K562 (cell line): Measurements from ENCODE around the gene CLCN1. TPM values are rescaled to one million over a fixed set of nuclear protein-coding genes. Genes with fewer than 3 reads are reported as not detected.

Experiments
- ATF1 ChIP-seq, 2 experiments: fragments of 450-650 bp in 1 of 2; IDR thresholded peaks; 2 replicates each; pipeline ENCODE4 v1.6.1; 2016; ENCODE audit warnings: missing compliant biosample characterization in 1 of 2, missing genetic modification characterization in 1 of 2
- CCAR2 ChIP-seq: fragments of 200-400 bp; formaldehyde crosslinking; IDR thresholded peaks from 2 replicates; pipeline ENCODE4 v1.6.1; 2017; ENCODE audit warnings: mild to moderate bottlenecking, low read depth, low read length
- CEBPB ChIP-seq: fragments of 450-650 bp; IDR thresholded peaks from 2 replicates; pipeline ENCODE4 v1.6.1; 2016; ENCODE audit warnings: missing genetic modification characterization, missing compliant biosample characterization
- CREM ChIP-seq: IDR thresholded peaks from 2 replicates; pipeline ENCODE4 v1.6.1; 2014; ENCODE audit warnings: antibody characterized with exemption, low read depth
- ELF1 ChIP-seq: fragments of 200-800 bp; sonication (Bioruptor generic); IDR thresholded peaks from 2 replicates; pipeline ENCODE4 v1.6.1; 2016; ENCODE audit warnings: missing genetic modification characterization, missing compliant biosample characterization
- LCOR ChIP-seq: sonication (generic); formaldehyde crosslinking; IDR thresholded peaks from 2 replicates; pipeline ENCODE4 v1.8.0; 2022; ENCODE audit warnings: mild to moderate bottlenecking, missing genetic modification reagents
- MTA3 ChIP-seq: fragments of 450-650 bp; formaldehyde crosslinking; IDR thresholded peaks from 2 replicates; pipeline ENCODE4 v1.6.1; 2017; ENCODE audit warnings: mild to moderate bottlenecking, borderline replicate concordance
- NCOA4 ChIP-seq: fragments of 450-650 bp; IDR thresholded peaks from 2 replicates; pipeline ENCODE4 v1.6.1; 2018; ENCODE audit warnings: mild to moderate bottlenecking; ENCODE audit not compliant: partially characterized antibody
- NFIC ChIP-seq: fragments of 450-650 bp; IDR thresholded peaks from 2 replicates; pipeline ENCODE4 v1.6.1; 2017; ENCODE audit warnings: mild to moderate bottlenecking, inconsistent platforms
- POLR2AphosphoS5 ChIP-seq: IDR thresholded peaks from 2 replicates; pipeline ENCODE4 v1.6.1; 2011; ENCODE audit warnings: mild to moderate bottlenecking, low read depth, low read length, moderate library complexity; ENCODE audit not compliant: control insufficient read depth, insufficient read depth
- RAD21 ChIP-seq, 2 experiments: fragments of 250-450 bp in 1 of 2; fragments of 450-650 bp in 1 of 2; sonication (Bioruptor Pico) in 1 of 2; formaldehyde crosslinking in 1 of 2; IDR thresholded peaks in 1 of 2; conservative IDR thresholded peaks in 1 of 2; 2 replicates each; pipeline versions ENCODE4 v1.4.0 to v1.8.0; 2020 to 2022; ENCODE audit warnings: mild to moderate bottlenecking in 2 of 2, moderate library complexity in 1 of 2
- ZKSCAN1 ChIP-seq: fragments of 150-350 bp; IDR thresholded peaks from 2 replicates; pipeline ENCODE4 v1.6.1; 2016; ENCODE audit warnings: low read depth, low read length
- ZNF431 ChIP-seq: sonication (generic); formaldehyde crosslinking; IDR thresholded peaks from 2 replicates; pipeline ENCODE4 v1.8.0; 2022; ENCODE audit warnings: mild to moderate bottlenecking, missing genetic modification reagents
- polyA plus RNA-seq, 8 experiments: library from polyadenylated mRNA; depleted of rRNA in 4 of 8; stranded (reverse) in 5 of 8; unstranded in 3 of 8; fragments of >200 nt; fragmentation: Nextera tagmentation in 2 of 8; fragmentation: Illumina TruSeq in 1 of 8; extraction: Ambion mirVana in 2 of 8; extraction: Trizol in 1 of 8; gene quantifications; 2 replicates each; pipeline versions ENCODE4 v1.2.1 to v1.2.3, GENCODE V29; 2011 to 2014; ENCODE audit warnings: inconsistent platforms in 1 of 8, missing spikeins in 1 of 8
- total RNA-seq, 7 experiments: library from RNA; depleted of rRNA in 6 of 7; stranded (reverse); fragments of >200 nt in 6 of 7; fragmentation: Illumina TruSeq in 2 of 7; extraction: Trizol in 2 of 7; gene quantifications; 2 replicates each; pipeline versions ENCODE4 v1.2.1 to v1.2.3, GENCODE V29; 2011 to 2021; ENCODE audit warnings: low replicate concordance in 1 of 7
- TF ChIP-seq, protein P1 (sequence below): fragments of 450-650 bp; formaldehyde crosslinking; IDR thresholded peaks from 2 replicates; pipeline ENCODE4 v1.4.0; 2020; ENCODE audit warnings: mild to moderate bottlenecking, moderate library complexity
- TF ChIP-seq, protein P2 (sequence below): IDR thresholded peaks from 2 replicates; pipeline ENCODE4 v1.6.1; 2011; ENCODE audit warnings: borderline replicate concordance, low read depth, mild to moderate bottlenecking, moderate library complexity, low read length; ENCODE audit not compliant: insufficient read depth, poor library complexity, severe bottlenecking

The CLCN1 gene
- total and polyA plus RNA-seq, 9 of the 15 experiments (the other 6 are each of a cell fraction or from before 2014, with no cell fraction given): 0.01 to 0.11 (median 0.04) TPM; not detected in 4

- TF ChIP-seq POLR2AphosphoS5 (peak; percentile 37; the same call in 1 of the 2 replicates), NCOA4 (no peak), ZKSCAN1 (peak; percentile 29; the same call in 1 of the 2 replicates), CCAR2 (no peak), CREM (peak; percentile 56; the same call in 1 of the 2 replicates), LCOR (CRISPR knock-in tag) (no peak), MTA3 (0 out of 2 replicates have a peak, but pooled peaks have one; percentile 48), NFIC (peak; percentile 71), RAD21 (CRISPR knock-in tag; conservative IDR thresholded peaks at IDR 0.05 in 1 of 2, IDR thresholded peaks at IDR 0.05 in 1 of 2) (peak; percentile 73 to 84), CEBPB (tag) (no peak), ATF1 (CRISPR knock-in tag; IDR thresholded peaks at IDR 0.05) (no peak), ATF1 (tag; IDR thresholded peaks at IDR 0.05) (0 out of 2 replicates have a peak, but pooled peaks have one; percentile 14), ELF1 (no peak), ZNF431 (CRISPR knock-in tag) (no peak)
- TF ChIP-seq, protein P1, sequence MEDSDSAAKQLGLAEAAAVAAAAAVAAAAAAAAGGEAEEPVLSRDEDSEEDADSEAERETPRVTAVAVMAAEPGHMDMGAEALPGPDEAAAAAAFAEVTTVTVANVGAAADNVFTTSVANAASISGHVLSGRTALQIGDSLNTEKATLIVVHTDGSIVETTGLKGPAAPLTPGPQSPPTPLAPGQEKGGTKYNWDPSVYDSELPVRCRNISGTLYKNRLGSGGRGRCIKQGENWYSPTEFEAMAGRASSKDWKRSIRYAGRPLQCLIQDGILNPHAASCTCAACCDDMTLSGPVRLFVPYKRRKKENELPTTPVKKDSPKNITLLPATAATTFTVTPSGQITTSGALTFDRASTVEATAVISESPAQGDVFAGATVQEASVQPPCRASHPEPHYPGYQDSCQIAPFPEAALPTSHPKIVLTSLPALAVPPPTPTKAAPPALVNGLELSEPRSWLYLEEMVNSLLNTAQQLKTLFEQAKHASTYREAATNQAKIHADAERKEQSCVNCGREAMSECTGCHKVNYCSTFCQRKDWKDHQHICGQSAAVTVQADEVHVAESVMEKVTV: no peak
- TF ChIP-seq, protein P2, sequence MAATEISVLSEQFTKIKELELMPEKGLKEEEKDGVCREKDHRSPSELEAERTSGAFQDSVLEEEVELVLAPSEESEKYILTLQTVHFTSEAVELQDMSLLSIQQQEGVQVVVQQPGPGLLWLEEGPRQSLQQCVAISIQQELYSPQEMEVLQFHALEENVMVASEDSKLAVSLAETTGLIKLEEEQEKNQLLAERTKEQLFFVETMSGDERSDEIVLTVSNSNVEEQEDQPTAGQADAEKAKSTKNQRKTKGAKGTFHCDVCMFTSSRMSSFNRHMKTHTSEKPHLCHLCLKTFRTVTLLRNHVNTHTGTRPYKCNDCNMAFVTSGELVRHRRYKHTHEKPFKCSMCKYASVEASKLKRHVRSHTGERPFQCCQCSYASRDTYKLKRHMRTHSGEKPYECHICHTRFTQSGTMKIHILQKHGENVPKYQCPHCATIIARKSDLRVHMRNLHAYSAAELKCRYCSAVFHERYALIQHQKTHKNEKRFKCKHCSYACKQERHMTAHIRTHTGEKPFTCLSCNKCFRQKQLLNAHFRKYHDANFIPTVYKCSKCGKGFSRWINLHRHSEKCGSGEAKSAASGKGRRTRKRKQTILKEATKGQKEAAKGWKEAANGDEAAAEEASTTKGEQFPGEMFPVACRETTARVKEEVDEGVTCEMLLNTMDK: peak; percentile 84
These were observed 10.4 kb upstream of the CLCN1 start (continued) for GRCh38 chr7:143305423-143306070.
